GM21576 (cell line): ENCODE measurements around the gene AIG1.
"Not testable (repeated sequence)": the region's sequence is repeated elsewhere in the genome, so short reads cannot be mapped to it uniquely, and the experiment has no call there.

Source experiments
- ATAC-seq: cut with Tn5 transposase; IDR thresholded peaks from one replicate; pipeline ENCODE4 v1.9.1; 2021; ENCODE audit warnings: mild to moderate bottlenecking, moderate library complexity; ENCODE audit not compliant: unreplicated experiment

Gene AIG1

DNA sequence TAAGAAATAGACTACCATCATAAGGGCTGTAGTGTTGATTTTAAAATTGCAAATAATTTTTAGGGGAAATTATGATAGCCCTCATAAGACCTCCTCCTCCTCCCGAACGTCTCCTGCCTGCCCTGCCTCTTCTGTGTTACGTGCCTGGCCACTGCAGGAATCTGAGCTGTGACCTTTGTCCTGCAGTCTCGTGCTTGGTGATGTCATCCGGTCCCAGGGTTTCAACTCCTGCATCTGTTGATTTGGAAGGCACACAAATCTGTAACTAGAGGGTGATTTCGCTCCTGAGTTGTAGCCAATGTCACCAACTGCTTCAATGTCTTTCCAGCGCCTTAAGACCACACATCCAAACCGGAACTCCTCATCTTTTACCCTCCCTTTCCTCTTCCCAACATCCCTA, 163.2 kb downstream of the AIG1 start:
- ATAC-seq: no peak

DNA sequence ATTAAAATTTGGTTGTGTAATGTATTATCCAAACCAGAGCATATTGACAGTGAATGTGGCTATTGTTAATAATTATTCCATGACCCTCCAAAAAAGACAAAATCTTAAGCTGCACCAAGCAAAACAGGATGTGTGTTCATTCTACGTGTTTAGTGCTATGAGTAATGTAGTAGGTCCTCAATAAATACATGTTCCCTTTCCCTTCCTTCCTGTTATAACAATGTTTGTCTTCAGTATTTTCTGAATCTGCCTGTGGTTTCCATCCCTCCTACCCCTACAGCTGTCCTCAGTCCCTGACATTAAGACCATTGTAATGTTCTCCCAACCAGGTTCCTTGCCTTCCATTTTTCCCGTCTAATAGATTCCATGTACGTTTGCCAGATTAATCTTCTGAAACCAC, 163.8 kb downstream of the AIG1 start:
- no peak for ATAC-seq

DNA sequence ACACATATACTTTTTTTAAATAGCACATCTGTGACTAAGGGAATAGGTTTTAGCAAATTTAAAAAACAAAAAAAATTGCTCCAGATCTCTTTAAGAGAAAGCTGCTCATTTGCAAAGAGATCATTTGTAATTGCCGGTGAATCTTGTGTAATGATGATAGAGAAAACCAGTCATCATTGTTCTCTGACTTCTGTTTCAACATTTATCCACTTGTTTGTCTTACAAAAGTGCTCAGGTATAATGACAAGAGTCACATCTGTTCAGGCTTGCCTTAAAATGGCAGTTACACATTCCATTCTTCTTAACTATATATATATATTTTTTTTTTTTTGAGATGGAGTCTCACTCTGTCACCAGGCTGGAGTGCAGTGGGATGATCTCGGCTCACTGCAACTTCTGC, 165.2 kb downstream of the AIG1 start:
- ATAC-seq: no peak

DNA sequence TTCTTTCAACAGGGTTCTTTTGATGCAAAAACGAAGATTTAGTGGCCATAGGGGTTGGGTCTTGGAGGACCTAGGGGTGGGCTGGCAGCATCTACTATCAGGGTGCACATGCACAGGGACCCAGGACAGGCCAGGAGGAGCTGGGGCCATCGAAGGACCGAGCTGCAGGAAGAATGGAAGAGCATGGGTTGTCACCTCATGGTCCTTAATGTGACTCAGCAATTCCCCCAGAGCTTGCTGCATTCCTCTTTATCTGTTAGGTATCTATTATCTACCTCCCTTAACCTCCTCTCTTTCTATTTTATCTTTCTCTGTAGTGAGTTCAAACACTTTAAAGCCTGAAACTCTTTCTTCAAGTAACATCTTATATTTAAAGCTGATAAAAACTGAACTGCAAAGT, 167.0 kb downstream of the AIG1 start:
- no peak for ATAC-seq

DNA sequence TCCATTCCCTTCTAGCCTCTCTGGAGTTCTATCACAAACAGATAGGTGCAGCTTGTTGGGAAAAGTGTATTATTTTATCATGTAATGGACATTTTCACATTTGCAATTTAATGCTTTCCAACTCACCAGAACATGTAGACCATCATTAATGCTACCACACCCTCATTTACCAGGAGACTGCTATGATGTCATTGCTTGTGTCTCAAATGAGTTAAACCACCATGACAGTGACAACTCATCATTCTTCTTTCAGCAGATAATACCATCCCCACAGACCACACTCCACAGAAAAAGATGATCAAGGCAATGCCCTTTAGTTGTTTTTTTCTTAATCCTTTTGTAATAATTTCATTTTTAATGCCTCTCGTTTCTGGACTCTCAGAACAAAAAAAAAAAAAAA, 168.7 kb downstream of the AIG1 start:
- ATAC-seq: no peak

DNA sequence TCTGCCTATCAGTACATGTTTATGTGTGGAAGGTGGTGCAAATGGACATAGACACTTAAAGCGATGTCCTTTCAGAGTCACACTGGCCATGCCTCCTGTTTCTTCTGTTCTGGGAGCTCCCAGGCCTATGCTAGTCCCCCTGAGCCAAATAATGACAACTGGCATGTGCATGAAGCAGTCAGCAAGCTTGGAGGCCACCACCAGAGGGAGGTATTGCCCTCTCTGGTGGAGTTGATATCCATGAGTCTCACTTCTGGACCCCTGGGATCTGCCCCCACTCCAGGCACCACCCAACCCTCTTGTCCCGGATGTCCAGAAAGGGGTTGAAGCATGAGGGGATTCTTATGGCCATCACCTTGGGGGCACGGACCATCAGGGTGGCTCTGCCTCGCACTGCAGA, 172.2 kb downstream of the AIG1 start:
- peak; percentile 50 for ATAC-seq

DNA sequence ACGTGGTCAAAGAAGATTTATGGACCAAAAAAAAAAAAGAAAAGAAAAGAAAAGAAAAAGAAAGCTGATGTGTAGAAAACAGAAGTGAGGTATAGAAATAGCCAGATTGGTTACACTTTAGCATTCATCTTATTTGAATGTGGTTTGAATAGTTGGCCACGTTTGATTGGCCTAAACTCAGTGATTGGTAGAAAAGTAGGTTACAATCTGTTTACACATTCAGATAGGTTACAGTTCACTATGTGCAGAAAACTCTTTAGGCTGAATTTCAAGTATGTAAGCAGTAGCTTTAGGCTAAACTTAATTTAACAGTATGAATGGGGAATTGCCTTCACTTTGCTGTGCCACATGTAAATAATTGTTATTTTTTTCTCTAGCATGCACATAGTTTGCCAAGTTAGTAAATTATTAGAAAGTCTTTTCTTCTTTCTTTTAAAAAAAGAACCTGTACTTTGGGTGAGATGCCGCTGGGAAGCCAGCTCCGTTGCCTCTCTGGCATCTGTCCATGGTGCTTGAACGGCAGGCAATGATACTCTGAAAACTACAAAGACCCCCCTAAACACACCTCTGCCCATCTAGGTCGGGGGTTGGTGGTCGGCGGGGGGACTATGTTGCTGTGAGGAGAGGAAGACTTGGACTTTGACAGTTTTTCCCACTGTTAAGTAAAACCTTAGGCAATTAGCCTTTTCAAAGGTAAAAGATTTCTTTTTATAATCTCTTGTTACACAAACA, 173.0 kb downstream of the AIG1 start:
- ATAC-seq: no peak

DNA sequence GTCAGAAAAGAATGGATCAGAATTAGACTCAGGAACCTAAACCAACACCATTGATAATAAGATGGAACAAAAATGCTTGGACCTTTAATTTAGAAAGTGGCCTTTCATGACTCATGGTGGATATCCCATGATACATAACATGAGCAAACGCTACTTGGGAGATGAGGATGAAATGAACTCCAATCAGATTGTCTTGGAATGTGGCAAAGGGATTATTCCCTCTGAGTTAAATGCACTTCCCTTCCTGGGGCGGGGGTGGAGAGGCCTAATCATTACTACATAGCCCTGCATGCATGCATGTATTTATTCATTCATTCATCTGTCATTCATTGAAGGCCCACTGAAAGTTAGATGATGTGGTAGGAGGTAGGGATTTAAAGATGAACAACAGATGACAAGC, 174.0 kb downstream of the AIG1 start:
- ATAC-seq: no peak

DNA sequence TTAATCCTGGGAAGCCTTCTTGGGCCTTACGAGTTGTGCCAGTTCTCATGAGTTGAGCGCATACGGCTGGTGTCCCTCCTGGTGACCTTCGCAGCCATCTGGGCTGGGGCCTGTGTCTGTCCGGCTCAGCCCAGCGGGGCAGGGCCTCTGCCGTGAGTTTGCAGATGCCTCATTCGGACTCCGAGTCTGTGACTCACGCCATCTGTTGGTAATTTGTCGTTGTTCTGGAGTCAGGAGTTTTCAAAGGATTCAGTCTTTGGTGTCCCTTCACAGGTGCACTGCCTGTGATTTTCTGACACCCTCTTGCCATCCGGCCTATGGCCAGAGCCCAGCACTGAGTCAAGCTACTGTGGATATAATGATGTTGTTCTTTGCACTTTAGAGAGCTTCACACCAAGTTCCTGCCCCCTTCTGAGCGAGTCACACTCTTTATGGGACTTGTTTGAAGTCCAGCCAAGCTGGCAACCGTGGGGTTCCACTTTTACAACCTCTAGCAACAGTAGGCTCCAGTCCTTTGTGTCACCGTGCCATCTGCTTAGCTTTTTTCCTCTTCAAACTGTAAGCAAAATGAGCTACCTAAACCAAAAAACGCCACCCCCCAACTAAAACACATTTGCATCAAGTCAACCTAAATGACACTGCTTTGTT, 175.6 kb downstream of the AIG1 start:
- no peak for ATAC-seq

DNA sequence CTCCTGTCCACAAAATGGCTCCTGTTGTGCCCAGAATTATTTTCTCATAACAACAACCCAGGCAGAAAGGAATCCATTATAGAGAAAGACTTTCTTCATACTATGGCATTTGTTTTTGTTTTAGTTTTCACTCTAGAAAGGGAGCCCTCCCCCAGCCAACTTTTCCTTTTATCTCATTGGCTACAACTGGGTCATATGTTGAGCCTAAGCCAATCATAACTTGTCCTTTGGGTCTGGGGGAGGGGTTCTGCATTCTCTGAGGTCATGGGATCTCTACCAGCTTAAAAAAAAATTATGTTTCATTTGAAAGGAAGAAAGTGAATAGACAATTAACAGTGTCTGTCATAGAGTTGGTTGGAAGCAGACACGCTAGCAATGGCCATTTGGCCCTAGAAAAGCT, 177.6 kb downstream of the AIG1 start:
- no peak for ATAC-seq

DNA sequence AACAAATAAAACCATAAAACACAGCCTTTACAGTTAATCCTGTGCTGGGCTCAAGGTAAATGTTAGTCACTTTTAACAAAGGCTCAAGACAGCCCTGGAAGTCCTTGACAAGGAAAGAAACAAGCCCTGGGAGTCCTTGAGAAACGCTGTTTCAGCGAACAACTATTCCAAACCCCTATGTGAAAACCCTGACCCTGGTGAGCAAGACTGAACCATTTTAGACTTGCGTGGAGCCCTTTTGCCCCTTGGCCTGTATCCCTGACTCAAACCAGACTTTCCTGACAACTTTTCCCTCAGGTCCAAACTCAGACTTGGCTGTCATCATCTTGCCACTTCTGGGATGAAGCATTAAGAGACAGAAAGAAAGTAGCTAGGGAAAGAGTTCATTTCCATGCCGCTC, 180.4 kb downstream of the AIG1 start:
- ATAC-seq: no peak

DNA sequence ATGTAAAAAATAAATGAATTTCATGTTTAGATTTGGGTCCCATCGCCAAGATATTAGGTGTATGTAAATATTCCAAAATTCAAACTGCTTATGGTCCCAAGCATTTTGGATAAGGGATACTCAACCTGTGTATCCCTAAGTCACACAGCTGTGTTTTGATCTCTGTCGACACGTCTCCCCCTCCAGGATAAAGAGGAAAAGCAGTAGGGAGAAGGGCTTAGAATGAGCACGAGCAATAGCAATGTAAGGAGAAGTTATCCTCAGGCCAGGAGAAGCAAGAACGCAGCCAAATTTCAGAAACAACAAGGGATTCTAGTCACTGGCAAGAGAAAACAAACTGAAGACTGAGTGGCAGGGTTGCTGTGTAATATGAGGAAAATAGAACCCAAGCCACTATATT, 181.2 kb downstream of the AIG1 start:
- no peak for ATAC-seq

DNA sequence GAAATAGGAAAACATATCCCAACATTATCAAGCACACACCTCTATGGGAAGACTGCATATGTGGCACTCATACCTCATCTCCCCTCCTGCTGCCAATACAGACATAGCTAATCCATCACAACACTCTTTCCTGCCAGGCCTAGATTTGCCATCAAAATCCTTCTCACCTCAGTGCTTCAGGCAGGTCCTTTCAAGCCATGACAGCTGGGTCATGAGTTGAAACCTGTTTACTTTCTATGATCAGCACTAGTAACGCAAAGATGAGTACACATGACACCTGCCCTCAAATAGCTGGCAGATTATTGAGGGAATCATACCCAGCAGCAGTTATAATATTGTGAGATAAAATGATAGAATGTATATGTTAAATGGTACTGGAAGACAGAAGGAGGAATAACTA, 183.1 kb downstream of the AIG1 start:
- no peak for ATAC-seq

DNA sequence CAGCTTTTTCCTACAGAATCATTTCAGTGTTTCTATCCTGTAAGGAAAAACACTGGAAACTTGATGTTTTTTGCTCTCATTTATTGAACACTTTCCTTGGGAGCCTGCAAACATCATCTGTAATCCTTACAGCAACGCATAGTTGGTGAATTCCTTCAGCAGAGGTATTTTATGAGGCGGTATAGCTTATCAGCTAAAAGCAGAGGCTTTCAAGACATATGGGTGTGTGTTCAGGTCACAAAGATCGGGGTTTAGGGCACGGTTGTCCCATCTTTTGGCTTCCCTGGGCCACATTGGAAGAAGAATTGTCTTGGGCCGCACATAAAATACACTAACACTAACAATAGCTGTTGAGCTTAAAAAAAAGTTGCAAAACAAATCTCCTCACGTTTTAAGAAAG, 185.0 kb downstream of the AIG1 start:
- no peak for ATAC-seq

DNA sequence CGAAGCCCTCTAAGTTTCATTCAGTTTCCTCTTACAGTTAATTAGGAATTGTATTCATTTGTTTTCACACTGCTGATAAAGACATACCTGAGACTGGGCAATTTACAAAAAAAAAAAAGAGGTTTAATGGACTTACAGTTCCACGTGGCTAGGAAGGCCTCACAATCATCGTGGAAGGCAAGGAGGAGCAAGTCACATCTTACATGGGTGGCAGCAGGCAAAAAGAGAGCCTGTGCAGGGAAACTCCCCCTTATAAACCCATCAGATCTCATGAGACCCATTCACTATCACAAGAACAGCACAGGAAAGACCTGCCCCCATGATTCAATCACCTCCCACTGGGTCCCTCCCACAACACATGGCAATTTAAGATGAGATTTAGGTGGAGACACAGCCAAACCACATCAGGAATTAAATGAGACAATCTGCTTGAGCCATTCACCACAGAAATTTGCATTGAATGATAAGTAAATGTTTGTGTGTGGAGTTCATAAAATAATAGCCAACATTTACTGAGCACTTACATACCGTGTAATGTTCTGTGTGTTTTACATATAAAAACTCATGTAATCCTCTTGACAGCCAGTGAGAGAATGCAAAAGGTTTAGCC, 185.6 kb downstream of the AIG1 start:
- not testable (repeated sequence) for ATAC-seq

DNA sequence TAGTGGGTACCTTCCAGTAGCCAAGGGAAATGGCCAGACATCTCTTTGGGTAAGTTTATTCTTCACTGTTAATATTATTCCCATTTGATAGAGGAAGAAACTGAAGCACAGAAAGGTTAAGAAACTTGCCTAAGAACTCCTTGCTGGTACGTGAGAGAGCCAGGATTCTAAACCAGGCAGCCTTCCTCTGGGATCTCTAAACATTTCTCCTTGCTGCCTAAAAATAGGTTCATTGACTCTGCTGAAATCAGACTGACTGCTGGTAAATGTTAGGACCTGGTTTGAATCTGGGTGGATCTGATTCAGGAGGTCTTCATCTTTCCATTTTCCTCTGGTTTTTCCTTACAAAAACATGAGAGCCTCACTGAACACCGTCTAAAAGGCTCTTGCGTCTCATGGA, 186.9 kb downstream of the AIG1 start:
- ATAC-seq: no peak

DNA sequence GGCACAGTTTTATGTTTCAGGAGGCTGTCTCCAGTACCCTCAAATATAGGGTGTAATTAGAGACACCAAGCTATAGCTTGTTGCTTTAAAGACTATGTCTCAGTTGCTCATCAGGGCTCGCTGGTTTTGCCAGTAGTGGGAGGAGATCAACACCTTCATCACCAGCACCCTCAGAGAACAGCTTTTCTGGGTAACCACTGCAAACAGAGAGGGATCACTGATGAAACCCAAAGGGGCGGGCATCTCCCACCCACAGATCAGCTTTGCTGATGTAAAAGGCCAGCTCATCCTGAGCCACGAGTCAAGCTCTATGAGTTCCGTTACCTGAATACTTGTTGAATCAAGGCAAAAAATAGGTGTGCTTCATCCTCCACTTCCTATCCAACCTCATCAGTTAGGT, 187.7 kb downstream of the AIG1 start:
- ATAC-seq: no peak

DNA sequence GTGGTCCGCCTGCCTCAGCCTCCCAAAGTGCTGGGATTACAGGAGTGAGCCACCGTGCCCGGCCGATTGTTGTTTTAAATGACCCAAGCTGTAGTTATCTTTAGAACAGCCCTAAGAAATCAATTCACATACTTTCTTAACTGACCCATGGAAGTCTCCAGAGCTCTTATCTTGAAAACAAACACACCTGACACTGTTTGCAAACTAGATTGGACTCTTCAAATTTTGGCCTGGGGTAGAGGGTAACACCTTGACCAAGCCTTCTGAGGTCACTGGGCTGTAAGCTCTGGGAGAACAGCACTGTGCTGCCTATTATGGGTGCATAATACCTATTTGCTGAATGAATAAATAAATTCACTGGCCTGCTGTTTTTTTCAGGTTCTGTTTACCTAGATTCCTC, 190.6 kb downstream of the AIG1 start:
- no peak for ATAC-seq

DNA sequence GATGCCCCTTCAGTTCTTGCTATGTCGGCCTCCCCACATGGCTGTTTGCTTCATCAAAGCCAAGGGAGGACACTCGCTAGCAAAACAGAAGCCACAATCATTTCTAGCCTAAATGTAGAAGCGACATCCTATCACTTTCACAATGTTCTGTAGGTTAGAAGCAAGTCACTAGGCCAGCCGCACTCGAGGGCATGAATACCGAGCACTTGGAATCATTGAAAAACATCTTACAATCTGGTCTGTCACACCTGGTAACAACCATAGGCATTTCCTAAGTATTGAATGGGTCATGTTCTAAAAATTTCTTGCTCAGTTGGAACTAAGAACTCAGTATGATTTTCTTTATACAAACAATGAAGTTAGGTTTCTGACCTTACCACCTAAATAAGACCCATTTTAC, 192.3 kb downstream of the AIG1 start:
- no peak for ATAC-seq

DNA sequence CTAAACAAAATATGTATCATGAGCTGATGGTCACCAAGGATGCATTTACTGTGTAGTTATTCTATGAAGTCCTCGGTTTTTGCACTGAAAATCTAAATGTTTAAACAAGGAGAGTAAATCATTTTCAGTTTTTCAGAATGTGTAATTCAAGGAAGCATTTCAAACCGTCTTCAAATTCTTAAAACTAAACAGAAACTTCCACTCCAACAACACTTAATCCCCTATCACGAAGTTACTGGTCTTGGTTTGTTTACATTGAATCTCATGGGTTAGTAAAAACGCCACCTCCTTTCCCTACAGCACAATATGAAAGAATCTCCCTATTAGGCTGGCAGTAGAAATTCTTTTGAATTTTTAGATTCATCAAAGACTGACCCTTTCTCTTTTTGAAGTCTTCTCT, 192.9 kb downstream of the AIG1 start:
- ATAC-seq: no peak

DNA sequence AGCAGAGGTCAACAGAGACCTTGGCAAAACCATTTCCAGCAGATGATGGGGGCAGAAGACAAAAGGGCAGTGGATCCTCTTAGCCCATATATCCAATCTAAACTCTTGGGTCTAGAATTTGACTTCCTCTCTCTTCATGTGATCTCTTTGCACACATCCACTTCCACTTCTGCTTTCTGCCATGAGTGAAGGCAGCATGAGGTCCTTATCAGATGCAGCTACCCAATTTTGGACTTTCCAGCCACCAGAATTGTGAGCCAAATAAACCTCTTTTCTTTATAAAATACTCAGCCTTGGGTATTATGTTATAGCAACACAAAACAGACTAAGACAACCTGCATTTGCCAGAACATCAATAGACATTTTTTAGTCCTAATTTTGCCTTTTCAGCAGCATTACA, 198.3 kb downstream of the AIG1 start:
- ATAC-seq: no peak

DNA sequence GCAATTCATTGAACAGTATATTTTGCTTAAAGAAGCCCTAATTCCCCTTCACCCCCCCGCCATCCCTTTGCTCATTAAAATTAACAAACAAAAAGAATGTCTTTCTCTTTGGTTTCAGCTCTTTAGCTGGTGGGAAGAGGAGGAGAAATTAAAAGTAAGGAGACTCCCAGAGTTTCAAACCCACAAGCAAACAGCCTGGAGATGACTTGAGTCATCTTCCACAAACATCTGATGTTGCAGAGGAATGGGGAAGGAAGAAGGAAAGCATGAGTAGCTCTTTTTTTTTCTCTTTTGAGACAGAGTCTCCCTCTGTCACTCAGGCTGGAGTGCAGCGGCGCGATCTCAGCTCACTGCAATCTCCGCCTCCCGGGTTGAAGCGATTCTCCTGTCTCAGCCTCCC, 200.2 kb downstream of the AIG1 start:
- no peak for ATAC-seq
